Measurements from ENCODE around the gene LNX2.
A peak's percentile ranks its signal among the peaks of the same experiment; 100 is the strongest.

Gene LNX2

DNA sequence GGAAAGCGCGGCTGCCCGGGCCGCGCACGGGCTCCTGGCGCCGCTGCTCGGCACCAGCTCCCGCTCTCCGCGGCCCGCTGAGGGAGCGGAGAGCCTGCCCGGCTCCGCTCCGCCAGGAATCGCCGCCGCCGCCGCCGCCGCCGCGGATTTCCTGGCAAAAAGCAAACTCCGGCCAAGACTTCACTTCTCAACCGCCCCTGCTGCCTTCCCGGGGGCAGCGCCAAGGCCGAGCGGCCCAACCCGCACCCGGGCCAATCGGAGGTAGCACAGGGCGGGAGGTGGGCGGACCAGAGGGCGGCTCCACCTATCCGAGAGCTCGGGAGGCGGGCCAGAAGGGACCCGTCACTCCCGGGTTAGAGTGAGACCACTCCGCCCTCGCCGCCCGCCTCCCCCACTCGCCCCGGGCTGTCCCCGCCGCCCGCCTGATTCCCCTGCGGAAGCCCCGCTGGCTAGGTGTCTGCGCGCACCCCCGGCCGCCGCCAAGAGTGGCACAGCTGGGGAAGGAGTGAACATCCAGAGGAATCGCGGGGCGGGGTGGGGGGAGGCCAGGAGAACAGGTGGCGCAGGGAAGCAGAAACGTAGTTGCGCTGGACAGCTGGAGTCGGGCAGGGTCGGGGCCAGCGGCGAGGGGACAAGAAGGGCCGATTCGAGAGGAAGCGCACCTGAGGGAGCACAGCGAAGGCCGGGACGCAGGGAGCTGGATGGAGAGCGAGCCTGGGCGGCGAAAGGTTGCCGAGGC is at the start of gene LNX2:
LNX2 (minus strand) TSS at position 153 of the 739 bp plus-strand sequence. CDS start 38,826 bp downstream, outside the sequence.
- peak; percentile 99 for DNase-seq

DNA sequence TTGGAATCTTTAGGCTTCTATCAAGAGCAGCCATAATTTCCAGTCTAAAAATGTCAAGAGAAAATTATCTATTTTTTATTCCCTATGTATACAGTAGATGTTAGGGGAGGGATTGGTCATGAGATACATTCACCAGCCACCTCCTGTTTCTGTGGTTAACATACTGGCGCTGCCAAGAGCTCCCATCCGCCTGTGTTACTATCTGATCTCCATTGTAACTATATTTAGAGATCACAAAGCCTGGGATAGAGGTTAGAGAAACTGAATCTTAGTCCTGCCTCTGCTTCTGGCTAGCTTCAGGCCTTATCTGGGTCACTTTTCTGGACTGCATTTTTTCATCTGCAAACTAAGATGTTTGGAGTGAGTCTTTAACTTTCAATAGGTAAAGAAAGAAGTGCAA is 47.6 kb upstream of the LNX2 start:
- DNase-seq: no peak

DNA sequence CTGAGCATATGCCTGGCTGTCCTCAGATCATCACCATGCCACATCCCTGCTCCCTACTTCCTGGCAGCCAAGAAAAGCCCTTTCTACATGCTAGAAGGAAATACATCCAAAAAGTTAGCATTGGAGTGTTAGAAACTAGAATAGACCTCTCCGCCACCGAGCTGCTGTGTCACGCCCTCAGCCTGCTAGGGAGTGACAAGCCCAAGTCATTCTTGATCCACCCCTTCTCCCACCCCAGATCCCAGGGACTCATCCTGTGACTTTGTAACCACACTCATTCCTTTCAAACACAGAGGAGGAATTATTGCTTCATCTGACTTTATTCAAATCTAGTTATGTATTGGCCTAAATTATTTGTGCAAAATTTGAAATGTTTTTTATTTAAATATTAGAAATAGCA is 46.6 kb upstream of the LNX2 start:
- no peak for DNase-seq

DNA sequence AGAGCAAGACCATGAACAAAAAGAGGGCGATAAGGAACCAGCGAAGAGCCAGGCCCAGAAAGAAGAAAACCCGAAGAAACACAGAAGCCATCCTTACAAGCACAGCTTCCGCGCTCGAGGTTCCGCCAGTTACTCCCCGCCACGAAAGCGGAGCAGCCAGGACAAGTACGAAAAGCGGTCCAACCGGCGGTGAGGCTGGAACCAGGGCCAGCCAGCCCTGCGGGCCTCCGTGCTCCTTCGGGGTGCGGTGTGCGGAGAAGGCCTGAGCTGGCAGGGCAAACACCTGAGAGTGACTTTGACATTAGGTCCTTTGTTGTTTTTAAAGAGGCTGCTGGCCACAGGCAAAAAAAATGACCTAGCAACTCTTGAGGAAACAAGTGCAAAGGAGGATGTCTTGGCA is 45.4 kb upstream of the LNX2 start:
- DNase-seq: no peak

DNA sequence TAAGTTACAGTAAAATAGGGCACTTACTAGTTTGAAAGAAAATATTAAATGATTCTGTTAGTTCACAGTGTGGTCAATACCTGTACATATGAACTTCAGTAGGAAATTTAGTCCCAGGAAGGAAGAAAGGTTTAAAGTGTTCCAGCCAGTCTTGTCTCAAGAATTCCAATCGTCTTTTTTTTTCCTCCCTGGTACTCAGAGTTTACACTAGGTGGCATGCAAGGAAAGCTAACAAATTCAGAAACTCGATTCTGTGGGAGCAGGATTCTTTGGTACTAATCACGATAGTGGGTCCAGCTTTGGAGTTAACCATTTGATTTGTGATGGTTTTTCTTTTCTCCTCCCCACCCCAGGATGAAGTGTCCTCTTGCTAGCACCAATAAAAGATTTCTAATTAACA is 45.0 kb upstream of the LNX2 start:
- no peak for DNase-seq

DNA sequence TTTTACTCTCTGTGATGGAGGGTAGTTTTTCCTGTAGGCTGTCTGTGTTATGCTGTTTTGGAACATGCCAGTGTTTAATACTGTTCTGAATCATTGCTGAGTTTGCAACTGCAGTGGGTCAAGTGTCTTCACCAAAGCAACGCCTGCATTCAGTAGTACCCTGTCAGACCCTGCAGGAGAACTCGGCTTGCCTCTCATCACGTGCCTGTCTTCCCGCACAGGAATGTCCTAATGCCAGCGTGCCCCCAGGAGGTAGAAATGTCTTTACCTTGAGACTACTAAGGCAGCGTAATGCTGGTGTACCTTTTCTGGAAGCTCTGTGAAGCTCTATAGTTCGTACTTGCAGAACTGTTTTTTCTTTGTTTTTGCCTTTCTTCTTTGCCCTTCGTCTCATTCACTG is 43.6 kb upstream of the LNX2 start:
- DNase-seq: no peak

DNA sequence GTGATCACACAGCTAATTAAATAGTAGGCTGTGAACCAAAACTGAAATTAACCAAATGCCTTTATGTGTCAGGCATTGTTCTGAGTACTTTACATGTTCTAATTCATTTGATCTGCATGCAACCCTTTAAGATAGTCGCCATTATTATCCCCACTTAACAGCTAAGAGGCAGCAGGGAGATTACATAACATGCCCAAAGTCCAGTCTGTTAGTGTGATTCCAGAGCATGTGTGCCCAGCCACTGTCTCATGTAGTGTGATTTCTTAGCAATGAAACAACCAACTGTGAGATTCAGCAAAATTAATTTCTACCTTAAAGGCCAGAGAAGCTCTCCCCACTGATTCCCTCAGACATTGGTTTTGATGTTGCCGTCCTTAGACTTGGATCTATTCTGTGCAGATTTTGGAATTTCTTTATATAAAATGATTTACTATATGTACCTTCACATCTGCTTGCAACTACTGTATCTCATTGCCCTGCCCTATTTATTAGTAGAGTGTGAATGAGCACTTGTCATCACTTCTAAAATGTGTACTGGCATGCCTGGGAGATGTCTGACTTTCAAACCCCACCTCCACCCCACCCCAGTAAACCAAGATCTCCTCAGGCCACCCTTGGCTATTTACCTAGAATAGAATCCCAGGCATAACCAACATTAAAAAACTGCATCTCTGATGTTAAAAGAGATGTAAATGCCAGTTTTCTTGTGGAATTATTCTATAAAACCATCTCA is 42.6 kb upstream of the LNX2 start:
- peak; percentile 10 for DNase-seq

DNA sequence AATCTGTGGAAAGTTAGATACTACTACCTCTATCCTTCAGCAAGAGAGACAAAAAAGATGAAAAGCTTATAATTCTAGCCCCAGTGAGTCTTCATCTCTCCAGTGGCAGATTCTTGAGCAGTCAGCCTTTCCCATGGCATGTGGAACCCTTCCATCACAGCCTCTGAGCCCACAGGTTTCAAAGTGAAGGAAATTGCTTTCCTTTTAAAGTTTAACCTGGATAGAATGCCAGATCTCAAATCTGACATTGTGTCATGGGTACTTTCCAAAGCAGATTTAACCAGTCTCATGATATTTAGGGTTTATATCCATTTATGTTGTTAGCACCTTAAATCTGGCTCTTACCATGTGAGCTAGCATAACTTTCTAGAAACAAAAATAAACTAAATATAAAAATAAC is 40.7 kb upstream of the LNX2 start:
- DNase-seq: no peak

DNA sequence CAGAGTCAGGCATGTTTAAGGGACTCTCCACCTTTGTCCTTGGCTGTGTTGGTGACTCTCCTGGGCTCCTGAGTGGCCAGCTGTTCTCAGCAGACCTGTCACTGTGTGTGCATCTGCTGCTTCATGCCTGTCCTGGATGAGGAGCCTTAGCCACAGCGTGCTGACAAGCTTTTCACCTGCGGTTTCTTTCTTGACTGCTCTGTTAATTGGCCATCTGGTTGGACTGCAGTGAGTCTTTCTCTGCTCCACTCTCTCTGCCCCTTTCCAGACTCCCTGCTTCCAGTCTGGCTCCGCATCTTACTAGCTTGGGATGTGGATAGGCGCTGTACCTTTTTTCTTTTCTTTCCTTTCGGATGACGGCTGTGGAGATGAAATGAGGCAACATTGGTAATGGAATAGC is 40.2 kb upstream of the LNX2 start:
- DNase-seq: peak; percentile 18

DNA sequence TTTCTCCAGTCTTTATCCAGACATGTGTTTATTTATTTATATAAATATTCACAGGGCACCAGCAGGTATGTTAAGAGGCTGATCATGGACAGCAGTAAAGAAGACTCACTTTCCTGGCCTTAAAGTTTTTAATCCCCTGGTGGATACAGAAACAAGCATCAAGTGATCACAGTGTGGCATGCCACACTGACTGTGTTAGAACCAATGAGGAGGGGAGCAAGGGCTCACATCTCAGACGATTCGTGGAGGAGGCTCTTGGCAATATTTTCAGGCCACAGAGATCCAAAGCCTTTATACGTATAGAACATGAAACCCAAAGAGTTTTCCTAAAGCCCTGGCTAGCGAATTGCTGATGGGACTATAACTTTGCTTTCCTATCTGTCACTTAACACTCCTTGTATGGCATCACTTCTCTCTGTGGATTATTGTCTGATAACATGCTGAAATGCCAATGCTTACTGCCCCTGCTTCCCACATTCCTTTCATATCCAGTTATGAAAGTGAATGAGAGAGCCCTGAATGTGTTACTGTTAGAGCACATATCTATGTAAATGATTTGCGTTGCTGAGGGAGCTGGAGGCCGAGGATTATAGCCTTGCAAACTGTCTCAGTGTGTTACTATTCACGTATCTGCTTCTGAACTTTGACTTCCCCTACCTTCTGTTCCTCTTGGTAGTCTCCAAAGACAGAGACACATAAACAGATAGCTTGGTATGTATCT is 39.0 kb upstream of the LNX2 start:
- DNase-seq: no peak

DNA sequence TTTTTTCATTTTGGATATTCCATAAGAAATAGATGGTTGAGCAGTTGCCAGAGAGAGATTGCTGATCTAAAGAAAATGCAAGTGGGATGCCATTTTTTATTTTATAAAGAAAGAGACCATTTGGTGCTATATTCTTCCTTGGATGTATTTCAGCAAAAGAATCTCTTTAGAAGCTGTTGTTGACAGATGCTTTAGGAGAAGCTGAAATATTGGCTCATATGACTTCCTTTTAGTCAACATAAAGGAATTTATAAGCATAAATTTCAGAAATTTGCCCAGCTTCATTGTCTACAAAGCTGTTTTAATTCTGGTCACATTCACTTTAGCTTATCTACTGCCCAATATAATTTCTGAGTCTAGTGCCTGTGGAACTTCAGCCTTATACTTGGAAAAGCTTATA is 38.2 kb upstream of the LNX2 start:
- DNase-seq: no peak

DNA sequence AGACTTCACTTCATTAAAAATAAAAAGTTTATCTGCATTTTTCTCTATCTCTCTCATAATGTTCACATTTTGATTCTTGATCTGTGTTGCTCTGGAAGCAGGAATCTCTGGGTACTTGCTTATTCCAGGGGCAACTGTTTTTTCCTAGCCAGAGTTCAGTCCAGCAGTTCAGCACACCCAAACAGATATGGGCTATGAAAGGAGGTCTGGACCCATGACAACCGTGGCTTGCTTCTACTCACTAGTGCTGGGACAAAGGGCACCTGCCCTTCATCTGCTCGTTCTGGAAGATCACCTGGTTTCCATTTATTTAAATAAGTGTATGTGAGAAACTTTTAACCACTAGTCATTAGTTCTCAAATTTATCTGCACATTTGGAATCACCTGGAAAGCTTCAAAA is 37.4 kb upstream of the LNX2 start:
- no peak for DNase-seq

DNA sequence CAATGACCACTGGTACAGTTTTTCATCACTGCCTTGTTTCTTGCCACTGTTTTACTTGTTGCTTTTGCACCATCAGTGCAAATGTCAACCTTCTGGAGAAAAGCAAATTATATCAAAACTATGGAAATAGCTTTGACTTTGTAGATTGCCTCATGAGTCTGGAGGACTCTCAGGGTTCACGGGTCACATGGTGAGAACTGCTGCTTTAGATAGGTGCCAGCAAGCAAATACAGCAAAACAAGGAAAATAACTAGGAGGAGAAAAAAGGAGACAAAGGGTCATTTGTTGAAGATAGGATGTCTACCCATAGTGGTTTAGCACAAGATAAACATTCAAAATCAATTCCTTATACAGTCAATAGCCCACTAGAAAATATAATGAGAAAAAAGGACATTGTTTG is 34.5 kb upstream of the LNX2 start:
- no peak for DNase-seq

DNA sequence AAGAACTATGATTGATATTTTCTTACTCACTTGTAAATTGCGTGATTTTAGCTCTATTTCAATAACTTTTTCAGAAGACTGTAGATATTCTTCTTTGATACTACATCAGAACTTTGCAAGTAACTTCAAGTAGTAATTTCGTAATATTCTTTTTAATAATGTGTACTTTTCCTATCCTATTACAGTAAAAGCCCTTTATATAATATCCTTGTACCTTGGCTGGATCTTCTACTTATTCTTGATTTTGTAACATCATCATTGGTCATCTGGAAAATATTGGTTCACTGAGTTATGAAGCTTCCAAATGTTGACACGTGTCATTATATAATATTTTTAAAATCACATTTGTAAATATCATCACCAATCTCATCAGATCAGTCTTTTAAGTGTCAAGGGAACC is 33.7 kb upstream of the LNX2 start:
- no peak for DNase-seq

DNA sequence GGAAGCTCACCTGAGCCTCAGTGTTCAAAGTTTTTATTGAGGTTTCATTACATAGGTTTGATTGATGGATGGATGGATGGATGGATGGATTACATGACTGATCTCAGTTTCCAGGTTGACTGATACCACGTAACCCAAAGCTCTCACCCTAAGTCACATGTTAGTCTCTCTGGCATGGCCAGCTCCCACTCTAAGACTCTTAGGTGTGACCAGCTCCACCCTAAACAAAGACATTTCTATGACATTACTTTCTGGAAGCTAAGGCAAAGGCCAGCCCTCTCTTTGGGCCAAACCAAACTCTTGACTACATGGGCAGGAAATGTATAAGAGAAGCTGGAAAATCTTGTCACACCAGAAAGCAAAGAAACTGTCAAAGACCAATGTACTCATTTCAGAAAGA is 30.0 kb upstream of the LNX2 start:
- DNase-seq: no peak

DNA sequence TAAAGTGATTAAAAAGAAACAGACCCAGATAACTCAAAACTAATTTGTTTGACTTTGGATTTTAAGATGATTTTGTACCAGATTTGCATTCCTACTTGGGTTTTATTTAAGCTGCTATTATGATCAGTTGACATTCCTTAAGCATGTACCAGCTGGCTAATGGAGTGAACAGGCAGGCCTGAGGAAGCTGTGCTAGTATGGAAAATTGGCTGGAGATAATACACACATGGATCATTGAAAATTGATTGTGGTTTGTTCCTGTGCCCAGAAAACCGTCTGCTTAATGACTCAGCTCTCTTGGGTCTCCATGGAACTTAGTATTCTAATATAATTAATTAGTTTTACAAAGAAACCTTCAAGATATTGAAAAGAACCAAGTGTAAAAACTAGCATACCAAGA is 24.0 kb upstream of the LNX2 start:
- DNase-seq: peak; percentile 57

DNA sequence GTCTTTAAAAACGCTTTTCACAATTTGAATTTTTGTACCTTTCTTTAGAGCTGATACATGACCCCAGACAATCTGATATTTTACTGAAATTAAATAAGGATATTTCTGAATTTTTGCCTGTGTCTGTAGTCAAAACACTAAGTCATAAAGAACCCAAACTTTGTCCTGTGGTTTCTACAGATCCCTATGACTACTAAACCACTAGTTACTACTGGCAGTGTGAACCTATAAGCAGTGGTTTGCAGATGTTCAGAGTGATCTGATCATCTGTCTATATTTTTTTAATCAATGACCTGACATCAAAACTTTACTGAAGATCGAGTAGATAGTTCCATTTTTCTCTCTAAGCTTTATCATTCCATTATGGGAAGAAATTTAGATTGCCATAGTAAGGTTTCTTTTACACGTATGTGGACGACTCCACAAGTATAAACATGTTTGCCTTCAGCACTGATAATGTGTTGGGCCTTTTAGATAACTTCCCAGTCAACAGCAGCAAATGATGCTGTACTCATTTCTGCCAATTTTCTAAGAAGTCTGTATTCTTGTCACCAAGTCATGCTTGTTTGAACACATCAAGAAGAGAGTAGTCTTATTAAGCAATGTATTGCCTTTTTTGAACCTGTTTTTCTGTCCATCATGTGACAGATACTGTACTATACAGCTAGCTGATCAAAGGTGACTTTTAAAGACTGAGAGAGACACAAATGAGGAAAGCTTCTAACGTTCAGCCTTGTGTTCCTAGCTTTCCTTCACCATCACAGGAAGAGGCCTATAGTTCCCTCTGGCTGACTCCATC is 23.2 kb upstream of the LNX2 start:
- no peak for DNase-seq

DNA sequence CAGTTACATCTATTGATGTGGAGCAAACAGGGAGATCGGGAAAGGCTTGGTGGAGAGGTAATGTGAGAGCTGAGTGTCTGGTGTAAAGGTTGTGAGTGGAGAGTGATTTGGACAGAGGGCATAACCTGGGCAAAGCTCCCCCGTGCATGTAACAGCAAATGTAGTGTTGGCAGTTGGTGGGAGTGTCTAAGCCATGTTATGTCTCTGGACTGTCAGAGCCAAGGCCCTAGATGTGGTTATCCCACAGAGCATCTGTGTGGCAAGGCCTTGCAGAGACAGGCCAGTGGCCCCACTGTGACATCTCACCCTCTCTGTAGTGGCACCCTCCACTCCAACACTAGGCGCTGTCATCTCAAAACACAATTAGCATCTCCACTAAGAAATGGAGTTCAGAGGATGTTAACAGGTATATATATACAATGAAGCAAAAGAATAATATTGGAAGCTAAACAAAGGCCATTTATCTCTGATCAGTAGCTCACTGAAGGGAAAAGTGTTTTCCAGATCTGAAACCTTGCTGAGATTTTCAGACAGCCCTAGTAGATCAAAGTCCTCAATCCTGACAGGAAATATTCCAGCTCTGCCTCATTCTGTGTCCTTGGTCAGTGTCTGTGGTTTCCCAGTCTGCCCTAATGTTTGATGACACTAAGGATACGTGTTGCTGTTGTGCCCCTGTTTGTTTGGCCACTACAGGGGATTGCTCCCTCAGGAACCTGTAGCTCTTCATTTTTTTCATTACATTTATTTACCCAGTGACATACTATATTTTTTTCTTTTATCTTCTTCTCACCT is 21.6 kb upstream of the LNX2 start:
- DNase-seq: no peak

DNA sequence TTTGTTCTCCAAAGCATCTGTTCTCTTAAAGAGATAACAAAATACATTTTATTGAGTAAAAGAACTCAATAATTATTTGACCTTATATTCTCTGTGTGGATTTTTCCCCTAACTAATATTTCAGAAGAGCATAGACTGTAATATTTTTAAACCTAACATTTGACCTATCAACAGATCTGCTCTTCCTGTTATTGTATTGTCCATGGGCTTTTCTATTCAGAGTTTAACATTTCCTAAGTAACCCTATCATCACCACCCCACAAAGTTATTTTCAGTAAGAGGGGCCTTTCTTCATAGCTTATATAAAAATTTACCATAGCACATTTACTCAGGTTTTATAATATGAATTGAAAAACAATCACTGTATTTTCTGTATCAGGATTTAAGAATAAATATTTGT is 18.9 kb upstream of the LNX2 start:
- DNase-seq: no peak

DNA sequence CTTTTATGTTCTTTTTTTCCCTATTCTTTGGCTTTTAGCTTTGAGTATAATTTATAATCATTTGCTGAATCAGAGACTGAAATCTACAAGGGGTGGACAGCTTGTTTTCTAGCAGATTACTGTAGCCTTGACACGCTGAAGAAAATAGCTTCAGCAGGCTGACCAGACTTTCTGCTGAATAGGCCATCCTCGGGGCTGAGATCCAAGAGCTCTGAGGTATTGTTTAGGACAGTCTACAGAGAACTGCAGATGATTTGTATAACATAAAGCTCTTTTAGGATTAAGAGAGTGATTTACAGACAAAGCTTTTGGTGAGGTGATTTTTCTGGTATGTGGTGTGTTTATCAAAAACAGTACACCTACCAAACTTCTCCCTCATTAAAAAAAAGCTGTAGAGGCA is 18.2 kb upstream of the LNX2 start:
- peak; percentile 29 for DNase-seq

DNA sequence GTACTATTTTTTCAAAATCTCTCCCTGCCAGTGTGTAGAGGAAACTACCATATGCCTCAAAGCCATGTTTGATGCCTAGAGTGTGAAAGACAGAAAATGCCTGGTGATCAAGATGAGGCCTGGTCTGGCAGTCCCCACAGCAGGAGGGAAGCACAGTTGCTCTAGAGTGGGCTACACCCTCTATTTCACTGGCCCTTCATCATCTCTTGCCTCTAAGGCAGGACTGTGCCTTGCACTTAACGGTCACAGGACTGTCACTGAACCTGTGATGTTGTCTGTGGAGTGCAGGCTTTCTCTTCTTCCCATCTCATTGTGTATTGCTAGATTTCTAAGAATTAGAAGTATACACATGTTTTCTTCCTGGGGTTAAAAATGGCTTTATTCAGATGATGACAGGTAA is 17.7 kb upstream of the LNX2 start:
- DNase-seq: no peak

DNA sequence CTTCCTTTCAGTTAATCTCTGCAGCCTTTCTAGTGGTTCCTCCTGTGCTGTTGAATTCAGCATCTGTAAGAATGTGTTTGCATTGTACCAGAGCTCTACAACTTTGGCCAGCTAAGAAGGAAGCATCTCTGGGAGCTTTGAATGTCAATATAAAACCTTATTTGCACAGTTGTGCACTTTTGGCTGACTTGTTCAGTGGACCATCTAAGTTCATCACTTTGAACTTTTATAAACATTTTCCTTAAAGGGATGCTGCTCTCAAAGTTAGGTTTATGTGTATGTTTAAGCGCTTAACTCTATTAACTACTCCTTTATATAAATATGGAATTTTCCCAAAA is 16.9 kb upstream of the LNX2 start:
- DNase-seq: peak; percentile 33

All from NCI-H82 (cell line).